Stimulated activated naive CD8-positive, alpha-beta T cell treated with anti-CD3 and anti-CD28 coated beads, Interleukin-15, amount 100 ng/mL, for 72 hours (primary cell): ENCODE results near the gene TCEAL3.
"Not testable (repeated sequence)": the region's sequence is repeated elsewhere in the genome, so short reads cannot be mapped to it uniquely, and the experiment has no call there.

Source experiments
- ATAC-seq: fragments of 150-1000 bp; cut with Tn5 transposase; 2 replicates; pipeline ENCODE4 v1.10.0; 2021; ENCODE audit warnings: mild to moderate bottlenecking, moderate library complexity
- DNase-seq, 2 donors: peaks; one replicate each; pipeline ENCODE4 v3.0.0; 2021 to 2022
- H3K27ac Mint-ChIP-seq, 2 donors: one replicate each; pipeline ENCODE4 v1.8.0; 2022; ENCODE audit warnings: mild to moderate bottlenecking in 2 of 2, mixed read lengths in 2 of 2, moderate library complexity in 2 of 2
- H3K27me3 Mint-ChIP-seq: one replicate; pipeline ENCODE4 v1.8.0; 2022; ENCODE audit warnings: mixed read lengths
- H3K4me1 Mint-ChIP-seq: one replicate; pipeline ENCODE4 v1.8.0; 2022; ENCODE audit warnings: mild to moderate bottlenecking, mixed read lengths
- H3K4me3 Mint-ChIP-seq, 2 donors: one replicate each; pipeline ENCODE4 v1.8.0; 2022; ENCODE audit warnings: mild to moderate bottlenecking in 2 of 2, mixed read lengths in 2 of 2, moderate library complexity in 1 of 2
- H3K9me3 Mint-ChIP-seq, 2 donors: one replicate each; pipeline ENCODE4 v1.8.0; 2022; ENCODE audit warnings: mixed read lengths in 2 of 2

The TCEAL3 gene

DNA sequence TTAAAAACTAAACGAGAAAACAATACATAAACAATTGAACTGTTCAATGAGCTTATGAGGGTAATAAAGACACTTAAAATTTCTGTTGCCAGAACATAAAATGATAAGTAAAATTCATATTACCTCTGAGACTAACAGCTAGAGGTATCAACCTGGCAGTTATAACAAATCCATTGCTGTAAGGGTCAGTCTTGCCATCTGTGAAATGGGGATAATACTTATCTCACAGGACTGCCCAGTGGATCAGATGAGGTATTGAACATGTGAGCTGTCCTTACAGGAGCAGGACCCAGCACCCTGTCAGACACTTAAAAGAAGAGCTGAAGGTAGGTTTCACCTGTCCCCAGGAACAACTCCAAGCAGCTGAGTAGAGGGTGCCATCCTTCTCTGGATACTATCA is 2.5 kb downstream of the TCEAL3 start:
- Mint-ChIP-seq H3K27me3 (no peaks in the 10 kb centered on the region), H3K9me3 (no peaks in the 10 kb centered on the region), H3K4me1 (peaks cover 15% of the 10 kb centered on the region), H3K27ac (no peak overlapping the region), H3K4me3 (peak overlapping the region in 1 of 2 donors; percentile 29)
- DNase-seq (no peak), ATAC-seq (no peak)

GRCh38 chrX:103613362-103613890 is 5.7 kb downstream of the TCEAL3 start:
- DNase-seq (no peak), ATAC-seq (no peak)
- no peak overlapping the region for H3K27ac Mint-ChIP-seq
- H3K4me3 Mint-ChIP-seq: no peak overlapping the region
- no peaks in the 10 kb centered on the region for H3K27me3 Mint-ChIP-seq
- H3K4me1 Mint-ChIP-seq: peaks cover 6% of the 10 kb centered on the region
- no peaks in the 10 kb centered on the region for H3K9me3 Mint-ChIP-seq

GRCh38 chrX:103614999-103615398 is 7.2 kb downstream of the TCEAL3 start:
- no peaks in the 10 kb centered on the region for H3K4me1 Mint-ChIP-seq
- no peaks in the 10 kb centered on the region for H3K27me3 Mint-ChIP-seq
- H3K27ac Mint-ChIP-seq: no peak overlapping the region
- no peak for ATAC-seq
- no peak for DNase-seq
- H3K4me3 Mint-ChIP-seq: no peak overlapping the region
- H3K9me3 Mint-ChIP-seq: no peaks in the 10 kb centered on the region

GRCh38 chrX:103615781-103616371 is 8.1 kb downstream of the TCEAL3 start:
- DNase-seq: no peak
- H3K27me3 Mint-ChIP-seq: no peaks in the 10 kb centered on the region
- H3K27ac Mint-ChIP-seq: no peak overlapping the region
- ATAC-seq: no peak
- H3K9me3 Mint-ChIP-seq: no peaks in the 10 kb centered on the region
- no peaks in the 10 kb centered on the region for H3K4me1 Mint-ChIP-seq
- no peak overlapping the region for H3K4me3 Mint-ChIP-seq

GRCh38 chrX:103616676-103617186 is 9.0 kb downstream of the TCEAL3 start:
- DNase-seq (no peak), ATAC-seq (no peak)
- H3K27me3 Mint-ChIP-seq: no peaks in the 10 kb centered on the region
- no peaks in the 10 kb centered on the region for H3K4me1 Mint-ChIP-seq
- H3K9me3 Mint-ChIP-seq: no peaks in the 10 kb centered on the region
- H3K4me3 Mint-ChIP-seq: no peak overlapping the region
- H3K27ac Mint-ChIP-seq: no peak overlapping the region

DNA sequence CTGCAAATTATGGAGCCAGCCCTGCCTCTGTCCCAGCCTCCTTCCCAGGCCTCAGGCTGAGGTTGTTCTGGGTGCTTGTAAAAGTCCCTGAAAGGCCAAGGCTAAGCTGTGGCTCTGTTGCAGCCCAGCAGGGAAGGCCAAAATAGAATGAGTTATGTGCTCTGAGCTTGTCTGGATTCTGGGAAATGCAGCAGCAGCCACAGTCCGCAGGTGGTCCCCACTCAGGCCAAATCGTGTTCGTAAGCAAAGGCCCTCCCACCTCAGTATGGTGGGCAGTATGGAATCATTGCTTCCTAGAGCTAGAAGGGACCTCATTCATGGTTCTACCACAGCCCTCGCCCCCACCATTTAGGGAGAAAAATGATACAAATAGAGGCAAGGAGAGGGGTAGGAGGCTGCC is 16.3 kb downstream of the TCEAL3 start:
- H3K27ac Mint-ChIP-seq: no peak overlapping the region
- DNase-seq: no peak
- no peaks in the 10 kb centered on the region for H3K9me3 Mint-ChIP-seq
- peaks cover 15% of the 10 kb centered on the region for H3K4me1 Mint-ChIP-seq
- H3K4me3 Mint-ChIP-seq: no peak overlapping the region
- no peak for ATAC-seq
- H3K27me3 Mint-ChIP-seq: no peaks in the 10 kb centered on the region

- Mint-ChIP-seq H3K4me3 (no peak overlapping the region), H3K9me3 (no peaks in the 10 kb centered on the region), H3K27me3 (no peaks in the 10 kb centered on the region), H3K4me1 (peaks cover 24% of the 10 kb centered on the region), H3K27ac (no peak overlapping the region)
- no peak for DNase-seq
- ATAC-seq: no peak
Measured at GRCh38 chrX:103626855-103627254, 19.1 kb downstream of the TCEAL3 start.

- ATAC-seq: peak; percentile 73
- peak; percentile 20 to 33 for DNase-seq
- peak within 1 kb of the TSS; percentile 87 to 94 for H3K4me3 Mint-ChIP-seq
- peak within 1 kb of the TSS; percentile 87 to 93 for H3K27ac Mint-ChIP-seq
- no peaks in the 10 kb centered on the region for H3K27me3 Mint-ChIP-seq
- peaks cover 24% of the 10 kb centered on the region for H3K4me1 Mint-ChIP-seq
- H3K9me3 Mint-ChIP-seq: no peaks in the 10 kb centered on the region
Measured at GRCh38 chrX:103628386-103629317, 20.9 kb downstream of the TCEAL3 start, which contains the start of gene TCEAL1. TSS of gene TCEAL1 (plus strand) at chrX:103628975. CDS start at chrX:103629917, 942 bp downstream.

DNA sequence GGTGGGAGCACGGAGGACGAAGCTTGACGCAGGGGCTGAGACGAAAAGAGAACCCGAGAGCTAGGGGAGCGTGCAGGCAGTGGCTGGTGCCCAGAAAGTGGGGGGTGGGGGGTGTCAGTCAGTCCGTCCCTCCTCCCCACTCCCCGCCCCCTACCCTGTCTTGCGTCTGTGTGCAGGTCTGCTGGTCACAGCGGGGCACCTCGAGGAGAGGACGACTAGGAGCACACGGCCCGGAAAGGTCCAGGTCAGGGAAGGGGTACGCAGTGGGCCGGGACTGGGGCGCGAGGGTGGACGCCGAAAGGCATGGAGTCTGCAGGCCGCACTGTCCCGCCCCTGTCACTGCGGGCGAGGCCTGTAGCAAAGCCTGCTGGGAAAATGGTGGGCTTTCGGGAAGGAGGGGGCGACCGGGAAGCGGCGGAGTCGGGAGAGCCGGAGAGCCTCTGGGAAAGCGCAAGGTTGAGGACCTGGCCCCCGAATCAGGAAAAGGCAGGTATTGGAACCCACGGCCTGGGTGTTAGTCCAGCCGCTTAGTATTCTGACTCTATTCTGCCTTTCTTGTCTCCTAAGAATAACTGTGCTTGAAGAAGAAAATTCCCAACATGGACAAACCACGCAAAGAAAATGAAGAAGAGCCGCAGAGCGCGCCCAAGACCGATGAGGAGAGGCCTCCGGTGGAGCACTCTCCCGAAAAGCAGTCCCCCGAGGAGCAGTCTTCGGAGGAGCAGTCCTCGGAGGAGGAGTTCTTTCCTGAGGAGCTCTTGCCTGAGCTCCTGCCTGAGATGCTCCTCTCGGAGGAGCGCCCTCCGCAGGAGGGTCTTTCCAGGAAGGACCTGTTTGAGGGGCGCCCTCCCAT is 21.8 kb downstream of the TCEAL3 start:
- Mint-ChIP-seq H3K27ac (peak overlapping the region; percentile 87 to 93), H3K4me1 (peaks cover 24% of the 10 kb centered on the region), H3K4me3 (peak overlapping the region; percentile 87 to 94), H3K9me3 (no peaks in the 10 kb centered on the region), H3K27me3 (no peaks in the 10 kb centered on the region)
- DNase-seq: peak; percentile 5 to 11
- peak; percentile 72 for ATAC-seq

DNA sequence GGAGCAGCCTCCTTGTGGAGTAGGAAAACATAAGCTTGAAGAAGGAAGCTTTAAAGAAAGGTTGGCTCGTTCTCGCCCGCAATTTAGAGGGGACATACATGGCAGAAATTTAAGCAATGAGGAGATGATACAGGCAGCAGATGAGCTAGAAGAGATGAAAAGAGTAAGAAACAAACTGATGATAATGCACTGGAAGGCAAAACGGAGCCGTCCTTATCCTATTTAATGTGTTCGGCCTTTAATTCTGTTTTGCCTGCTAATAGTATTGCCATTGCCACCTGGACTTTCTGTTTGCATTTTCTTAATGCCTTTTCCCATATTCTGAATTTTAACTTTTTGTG is 22.4 kb downstream of the TCEAL3 start:
- DNase-seq: no peak

DNA sequence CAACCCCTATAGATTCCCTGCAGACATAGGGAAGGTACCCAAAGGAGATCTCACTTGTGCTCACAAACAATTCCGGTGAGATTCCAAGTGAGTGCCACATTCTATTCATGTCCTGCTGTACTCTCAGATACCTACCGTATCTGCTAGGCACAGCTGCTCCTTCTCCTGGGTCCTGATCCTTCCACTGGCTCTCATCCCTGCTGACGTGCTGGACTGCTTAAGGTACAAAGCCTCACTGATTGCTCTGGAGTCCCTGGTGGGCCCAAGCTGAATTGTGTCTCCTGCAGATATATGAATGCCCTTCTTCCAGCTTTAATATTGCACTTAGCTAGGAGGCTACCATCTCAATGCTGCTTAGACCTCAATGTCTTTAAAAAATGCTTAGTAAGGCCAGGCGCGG is 23.4 kb downstream of the TCEAL3 start:
- no peak for ATAC-seq
- no peak for DNase-seq
- no peaks in the 10 kb centered on the region for H3K9me3 Mint-ChIP-seq
- no peak overlapping the region for H3K27ac Mint-ChIP-seq
- no peaks in the 10 kb centered on the region for H3K27me3 Mint-ChIP-seq
- H3K4me3 Mint-ChIP-seq: no peak overlapping the region
- peaks cover 24% of the 10 kb centered on the region for H3K4me1 Mint-ChIP-seq

More for the DNA sequence above, 22.4 kb downstream of the TCEAL3 start:
- Mint-ChIP-seq H3K27me3 (no peaks in the 10 kb centered on the region), H3K4me3 (peak overlapping the region; percentile 87 to 94), H3K27ac (peak overlapping the region in 1 of 2 donors; percentile 87), H3K4me1 (peaks cover 24% of the 10 kb centered on the region), H3K9me3 (no peaks in the 10 kb centered on the region)
- no peak for ATAC-seq

DNA sequence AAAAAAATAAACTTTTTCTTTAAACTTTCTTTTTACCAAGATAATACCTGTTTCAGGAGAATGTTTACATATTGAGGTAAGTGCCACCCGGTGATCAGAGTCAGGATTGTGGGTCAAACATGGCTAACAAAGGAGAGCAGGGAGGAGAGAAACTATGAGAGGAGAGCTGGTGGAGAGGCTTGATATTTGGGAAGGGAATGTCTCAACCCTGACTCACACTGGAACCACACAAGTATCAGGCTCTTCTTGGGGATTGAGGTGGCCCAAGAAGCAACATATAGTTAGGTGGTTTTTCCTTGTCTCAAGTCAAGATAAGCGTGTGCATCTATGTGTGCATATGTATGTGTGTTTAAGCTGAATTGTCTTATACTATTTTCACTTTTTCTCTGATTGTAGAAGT is 27.7 kb downstream of the TCEAL3 start:
- H3K9me3 Mint-ChIP-seq: no peaks in the 10 kb centered on the region
- DNase-seq: no peak
- H3K4me3 Mint-ChIP-seq: no peak overlapping the region
- ATAC-seq: no peak
- H3K27me3 Mint-ChIP-seq: no peaks in the 10 kb centered on the region
- no peaks in the 10 kb centered on the region for H3K4me1 Mint-ChIP-seq
- H3K27ac Mint-ChIP-seq: no peak overlapping the region

DNA sequence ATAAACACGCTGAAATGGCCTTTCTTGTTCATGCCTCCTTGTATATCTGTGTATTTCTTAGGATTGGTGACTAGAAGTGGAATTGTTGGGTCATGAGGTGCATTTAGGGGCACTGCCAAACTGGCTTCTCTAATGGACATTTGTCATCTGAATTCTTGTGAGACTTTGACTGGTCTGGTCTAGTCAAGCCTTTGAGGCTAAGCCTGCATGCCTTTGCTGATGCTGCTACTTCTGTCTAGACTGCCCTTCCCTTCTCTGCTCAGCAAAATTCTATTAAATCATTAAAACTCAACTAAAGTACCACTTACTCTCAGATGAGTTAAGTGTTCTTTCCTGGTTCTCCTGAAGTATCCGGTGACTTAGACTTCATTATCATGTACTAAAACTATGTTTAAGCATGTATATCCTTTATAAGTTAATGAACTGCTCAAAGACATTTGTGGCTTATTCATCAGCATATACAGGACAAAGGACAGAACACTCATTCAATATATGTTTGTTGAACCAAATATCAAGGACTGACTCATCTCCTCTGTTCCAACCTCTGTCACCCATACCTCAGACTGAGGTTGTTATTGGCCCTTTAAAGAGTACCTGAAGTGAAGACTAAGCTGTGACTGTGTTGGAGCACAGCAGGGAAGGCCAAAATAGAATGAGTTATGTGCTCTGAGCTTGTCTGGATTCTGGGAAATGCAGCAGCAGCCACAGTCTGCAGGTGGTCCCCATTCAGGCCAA is 30.0 kb downstream of the TCEAL3 start:
- Mint-ChIP-seq H3K4me1 (no peaks in the 10 kb centered on the region), H3K4me3 (no peak overlapping the region), H3K27me3 (no peaks in the 10 kb centered on the region), H3K9me3 (no peaks in the 10 kb centered on the region), H3K27ac (no peak overlapping the region)
- ATAC-seq: no peak
- DNase-seq: no peak

GRCh38 chrX:103638479-103639346 is 30.9 kb downstream of the TCEAL3 start:
- not testable (repeated sequence) for H3K4me1 Mint-ChIP-seq, ATAC-seq, DNase-seq, H3K9me3 Mint-ChIP-seq, H3K27me3 Mint-ChIP-seq, H3K27ac Mint-ChIP-seq, H3K4me3 Mint-ChIP-seq
